GM12864 (cell line): ENCODE results near the gene ANKRD18A.
"Not testable (repeated sequence)": the region's sequence is repeated elsewhere in the genome, so short reads cannot be mapped to it uniquely, and the experiment has no call there.

Experiments
- DNase-seq: peaks from one replicate; pipeline ENCODE4 v3.0.0-alpha.2; 2011; ENCODE audit warnings: low read depth
- H3K4me3 ChIP-seq: 2 replicates; pipeline ENCODE4 v1.5.1; 2011; ENCODE audit warnings: mild to moderate bottlenecking, low read depth, low read length, control low read depth
- CTCF ChIP-seq: IDR thresholded peaks from 2 replicates; pipeline ENCODE4 v1.5.1; 2011; ENCODE audit warnings: low read depth, mild to moderate bottlenecking, moderate library complexity, low read length, control low read depth, inconsistent platforms; ENCODE audit errors: missing control alignments

The ANKRD18A gene

GRCh38 chr9:38626006-38626405 lies 5.6 kb upstream of the ANKRD18A start:
- no peak overlapping the region for H3K4me3 ChIP-seq
- DNase-seq = no peak
- no peak for TF ChIP-seq CTCF

DNA sequence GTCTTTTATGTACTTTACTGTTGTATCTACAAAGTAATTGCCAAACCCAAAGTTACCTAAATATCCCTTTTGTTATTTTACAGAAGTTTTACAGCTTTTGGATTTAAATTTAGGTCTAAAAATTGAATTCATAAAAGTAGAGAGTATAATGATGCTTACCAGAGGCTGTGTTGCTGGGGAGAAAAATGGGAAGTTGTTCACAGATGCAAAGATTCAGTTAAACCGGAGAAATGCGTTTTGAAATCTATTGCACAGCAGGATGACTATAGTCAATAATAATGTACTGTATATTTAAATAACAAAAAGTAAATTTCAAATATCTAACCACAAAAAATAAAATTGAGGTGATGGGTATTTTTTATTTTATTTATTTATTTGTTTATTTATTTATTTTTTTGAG lies 2.6 kb upstream of the ANKRD18A start:
- TF ChIP-seq CTCF = no peak
- no peak overlapping the region for H3K4me3 ChIP-seq
- DNase-seq = no peak

GRCh38 chr9:38622288-38622674 lies 1.9 kb upstream of the ANKRD18A start:
- DNase-seq = no peak
- H3K4me3 ChIP-seq = no peak overlapping the region
- TF ChIP-seq CTCF = no peak

- no peak for DNase-seq
- H3K4me3 ChIP-seq = no peak overlapping the region
- no peak for TF ChIP-seq CTCF
These were observed 1.3 kb upstream of the ANKRD18A start for GRCh38 chr9:38621434-38622287.

DNA sequence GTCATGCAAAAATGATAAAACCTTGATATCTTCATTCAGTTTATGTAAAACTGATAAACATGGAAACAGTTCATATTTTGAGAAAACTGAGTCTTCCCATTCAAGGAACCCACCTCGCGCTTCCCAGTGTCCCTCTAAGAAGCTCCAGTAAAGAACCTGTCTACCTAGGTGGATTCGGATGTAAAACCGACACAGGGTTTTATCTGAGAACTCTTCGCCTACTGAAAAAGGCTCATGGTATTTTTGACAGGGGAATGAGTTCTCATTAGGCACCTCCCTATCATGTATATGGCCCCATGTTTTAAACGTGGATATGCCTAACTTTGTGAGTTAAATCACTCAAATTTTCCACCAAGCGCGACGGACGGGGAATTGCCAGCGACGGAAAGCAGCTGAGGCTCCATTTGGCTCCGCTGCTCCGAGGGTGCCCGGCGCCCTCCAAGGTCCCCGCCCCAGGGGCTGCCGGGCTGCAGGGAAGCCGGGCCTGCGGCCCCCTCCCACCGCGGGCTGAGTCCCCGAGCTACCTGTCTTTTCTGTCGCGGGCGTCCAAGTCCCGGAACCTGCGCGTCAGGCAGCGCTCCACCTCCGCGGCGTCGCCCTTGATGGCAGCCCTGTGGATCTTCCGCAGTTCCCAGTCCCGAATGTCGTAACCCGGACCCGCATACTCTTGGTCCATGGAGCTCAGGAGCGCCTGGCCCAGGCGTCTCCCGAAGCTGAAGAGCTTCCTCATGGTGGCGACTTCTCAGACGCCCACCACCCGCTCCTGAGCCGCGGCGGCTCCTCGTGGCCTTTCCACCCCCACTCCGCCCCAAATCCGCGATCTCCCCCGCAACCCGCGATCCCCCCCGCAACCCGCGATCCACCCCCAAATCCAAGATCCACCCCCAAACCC lies 594 bp downstream of the ANKRD18A start:
- TF ChIP-seq CTCF = no peak
- no peak for DNase-seq
- peak overlapping the region; percentile 25 for H3K4me3 ChIP-seq

- not testable (repeated sequence) for H3K4me3 ChIP-seq, DNase-seq
These were observed 22.2 kb downstream of the ANKRD18A start for GRCh38 chr9:38598029-38598745.

- DNase-seq, H3K4me3 ChIP-seq: not testable (repeated sequence)
These were observed 25.3 kb downstream of the ANKRD18A start for GRCh38 chr9:38595117-38595516.

DNA sequence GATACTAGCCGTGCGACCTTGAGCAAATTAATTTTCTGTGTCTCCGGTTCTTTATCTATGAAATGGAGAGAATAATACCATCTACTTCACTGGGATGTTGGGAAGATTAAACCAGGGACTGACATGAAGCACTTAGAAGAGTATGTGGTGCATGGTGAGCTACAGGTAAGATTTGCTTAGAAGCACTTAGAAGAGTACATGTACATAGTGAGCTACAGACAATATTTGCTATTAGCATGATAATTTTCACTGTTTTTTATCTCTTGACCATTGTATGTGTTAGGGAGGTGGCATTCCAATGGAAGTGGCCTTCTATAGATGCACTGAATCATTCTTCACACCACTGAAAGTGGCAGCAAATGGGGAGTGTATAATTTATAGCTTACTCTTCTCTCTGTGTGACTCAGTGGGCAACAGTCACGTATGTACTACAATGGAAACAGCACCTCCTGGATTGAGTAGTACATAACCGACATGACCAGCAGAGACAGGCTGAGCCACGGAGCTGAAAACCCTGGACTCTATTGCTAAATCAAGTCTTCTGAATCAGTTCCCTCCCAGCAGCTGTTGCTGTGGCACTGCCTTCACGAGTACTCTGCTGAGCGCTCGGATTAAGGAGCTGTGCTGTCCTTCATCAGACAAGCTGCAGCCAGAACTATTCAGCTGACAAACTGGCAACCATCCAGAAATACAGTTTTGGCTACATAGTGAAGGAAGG lies 28.9 kb downstream of the ANKRD18A start:
- DNase-seq = not testable (repeated sequence)

GRCh38 chr9:38583765-38584164 lies 36.6 kb downstream of the ANKRD18A start:
- H3K4me3 ChIP-seq, DNase-seq: not testable (repeated sequence)

More for the DNA sequence above, 28.9 kb downstream of the ANKRD18A start:
- H3K4me3 ChIP-seq = not testable (repeated sequence)

DNA sequence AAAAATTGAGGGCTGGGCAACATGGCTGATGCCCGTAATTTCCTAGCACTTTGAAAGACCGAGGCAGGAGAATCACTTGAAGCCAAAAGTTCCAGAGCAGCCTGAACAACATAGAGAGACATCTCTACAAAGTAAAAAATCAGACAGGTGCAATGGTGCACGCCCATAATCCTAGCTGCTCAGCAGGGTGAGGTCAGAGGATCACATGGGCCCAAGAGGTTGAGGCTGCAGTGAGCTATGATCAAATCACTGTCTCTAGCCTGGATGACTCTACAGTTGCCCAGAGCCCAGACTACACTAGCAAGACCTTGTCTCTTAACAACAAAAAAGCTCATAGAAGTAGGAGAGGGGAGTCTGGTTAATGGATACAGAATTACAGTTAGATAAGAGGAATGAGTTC lies 40.3 kb downstream of the ANKRD18A start:
- H3K4me3 ChIP-seq, DNase-seq: not testable (repeated sequence)

DNA sequence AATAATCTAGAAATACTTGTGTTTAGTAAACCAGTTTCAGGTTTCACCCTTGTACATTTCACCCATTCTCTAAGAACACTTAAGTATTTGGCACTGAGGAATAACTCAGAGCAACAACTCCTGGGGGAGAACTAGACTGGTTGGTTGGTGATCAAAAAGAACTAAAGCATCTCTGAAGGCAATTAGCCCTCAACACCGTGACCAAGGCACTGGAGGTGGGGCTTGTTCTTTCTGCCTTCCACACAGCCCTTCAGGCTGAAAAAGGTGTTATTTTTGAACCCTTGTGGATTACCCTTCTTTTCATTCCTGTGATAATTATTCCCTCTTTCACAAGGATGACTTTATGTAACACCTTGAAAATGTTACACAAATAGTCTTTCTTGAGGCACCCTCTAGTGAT lies 44.2 kb downstream of the ANKRD18A start:
- not testable (repeated sequence) for DNase-seq, H3K4me3 ChIP-seq
